GM18499 (cell line): ENCODE measurements around the gene GJC3.
"Not testable (repeated sequence)": the region's sequence is repeated elsewhere in the genome, so short reads cannot be mapped to it uniquely, and the experiment has no call there.

Experiments
- ATAC-seq: cut with Tn5 transposase; IDR thresholded peaks from one replicate; pipeline ENCODE4 v1.9.1; 2021; ENCODE audit warnings: moderate number of reproducible peaks; ENCODE audit not compliant: insufficient read depth, unreplicated experiment

The GJC3 gene, protein sequence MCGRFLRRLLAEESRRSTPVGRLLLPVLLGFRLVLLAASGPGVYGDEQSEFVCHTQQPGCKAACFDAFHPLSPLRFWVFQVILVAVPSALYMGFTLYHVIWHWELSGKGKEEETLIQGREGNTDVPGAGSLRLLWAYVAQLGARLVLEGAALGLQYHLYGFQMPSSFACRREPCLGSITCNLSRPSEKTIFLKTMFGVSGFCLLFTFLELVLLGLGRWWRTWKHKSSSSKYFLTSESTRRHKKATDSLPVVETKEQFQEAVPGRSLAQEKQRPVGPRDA

GRCh38 chr7:99928994-99929729 is at the start of gene GJC3:
Gene GJC3, minus strand, starts transcription at chr7:99929620. Its CDS starts 0 bp downstream, at chr7:99929620.
- no peak for ATAC-seq

DNA sequence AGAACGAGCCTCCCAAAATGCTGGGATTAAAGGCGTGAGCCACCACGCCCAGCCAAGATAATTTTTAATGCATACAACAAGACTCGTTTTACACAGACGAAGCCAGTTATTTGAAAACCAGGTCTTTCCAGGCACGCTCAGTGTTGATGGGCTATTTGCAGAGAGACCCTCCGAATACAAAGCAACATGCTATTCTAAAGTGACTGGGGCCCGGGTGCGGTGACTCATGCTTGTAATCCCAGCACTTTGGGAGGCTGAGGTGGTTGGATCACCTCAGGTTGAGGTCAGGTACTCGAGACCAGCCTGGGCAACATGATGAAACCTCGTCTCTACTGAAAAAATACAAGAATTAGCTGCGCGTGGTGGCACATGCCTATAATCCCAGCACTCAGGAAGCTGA is 47.2 kb upstream of the GJC3 start:
- ATAC-seq = no peak

- no peak for ATAC-seq
Observed at GRCh38 chr7:99975782-99976521, 46.5 kb upstream of the GJC3 start, which contains the start of gene AZGP1. Gene AZGP1, minus strand, starts transcription at chr7:99976031. Its CDS starts 11 bp downstream, at chr7:99976020.

DNA sequence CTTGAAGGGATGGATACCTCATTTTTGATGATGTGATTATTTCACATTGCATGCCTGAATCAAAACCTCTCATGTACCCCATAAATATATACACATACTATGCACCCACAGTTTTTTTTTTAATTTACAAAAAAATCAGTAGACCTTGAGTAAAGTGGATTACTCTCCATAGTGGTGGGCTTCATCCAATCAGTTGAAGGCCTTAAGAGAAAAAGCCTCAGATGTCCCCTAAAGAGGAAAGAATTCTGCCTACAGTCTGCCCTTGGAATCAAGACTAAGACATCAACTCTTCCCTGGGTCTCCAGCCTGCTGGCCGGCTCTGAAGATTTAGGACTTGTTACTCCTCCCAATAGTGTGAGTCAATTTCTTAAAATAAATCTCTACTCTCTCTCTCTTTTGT is 45.3 kb upstream of the GJC3 start:
- ATAC-seq = no peak

GRCh38 chr7:99973817-99974216 is 44.4 kb upstream of the GJC3 start:
- ATAC-seq = not testable (repeated sequence)

DNA sequence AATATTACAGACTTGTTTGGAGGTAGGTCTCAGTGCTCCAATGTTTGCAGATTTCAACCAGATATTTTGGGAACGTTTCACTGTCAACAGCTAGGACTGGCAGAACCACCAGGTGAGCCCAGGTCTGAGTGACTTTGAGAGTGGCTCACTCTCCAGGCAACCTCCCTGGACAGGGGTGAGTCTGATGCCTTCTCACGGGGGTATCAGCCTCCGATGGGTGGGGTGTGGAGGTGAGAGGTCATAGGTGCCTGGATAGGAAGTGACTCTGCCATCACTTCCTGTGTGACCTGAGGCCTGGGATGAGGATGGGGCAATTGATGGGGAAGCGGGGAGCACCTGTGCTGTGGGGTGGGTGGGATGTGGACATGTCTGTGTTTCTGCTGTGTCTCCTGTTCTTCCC is 41.8 kb upstream of the GJC3 start:
- ATAC-seq = no peak

GRCh38 chr7:99969813-99970212 is 40.4 kb upstream of the GJC3 start:
- ATAC-seq = not testable (repeated sequence)

DNA sequence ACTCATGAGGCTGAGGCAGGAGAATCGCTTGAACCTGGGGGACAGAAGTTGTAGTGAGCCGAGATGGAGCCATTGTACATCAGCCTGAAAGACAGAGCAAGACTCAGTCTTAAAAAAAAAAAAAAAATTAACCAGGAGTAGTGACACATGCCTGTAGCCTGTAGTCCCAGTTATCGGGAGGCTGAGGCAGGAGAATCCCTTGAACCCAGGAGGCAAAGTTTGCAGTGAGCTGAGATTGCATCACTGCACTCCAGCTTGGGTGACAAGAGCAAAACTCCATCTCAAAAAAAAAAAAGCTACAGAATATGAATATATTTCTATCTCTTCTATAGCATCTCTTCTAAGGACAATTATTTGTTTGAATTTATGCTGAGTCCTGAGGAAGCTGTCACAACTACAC is 39.9 kb upstream of the GJC3 start:
- no peak for ATAC-seq

DNA sequence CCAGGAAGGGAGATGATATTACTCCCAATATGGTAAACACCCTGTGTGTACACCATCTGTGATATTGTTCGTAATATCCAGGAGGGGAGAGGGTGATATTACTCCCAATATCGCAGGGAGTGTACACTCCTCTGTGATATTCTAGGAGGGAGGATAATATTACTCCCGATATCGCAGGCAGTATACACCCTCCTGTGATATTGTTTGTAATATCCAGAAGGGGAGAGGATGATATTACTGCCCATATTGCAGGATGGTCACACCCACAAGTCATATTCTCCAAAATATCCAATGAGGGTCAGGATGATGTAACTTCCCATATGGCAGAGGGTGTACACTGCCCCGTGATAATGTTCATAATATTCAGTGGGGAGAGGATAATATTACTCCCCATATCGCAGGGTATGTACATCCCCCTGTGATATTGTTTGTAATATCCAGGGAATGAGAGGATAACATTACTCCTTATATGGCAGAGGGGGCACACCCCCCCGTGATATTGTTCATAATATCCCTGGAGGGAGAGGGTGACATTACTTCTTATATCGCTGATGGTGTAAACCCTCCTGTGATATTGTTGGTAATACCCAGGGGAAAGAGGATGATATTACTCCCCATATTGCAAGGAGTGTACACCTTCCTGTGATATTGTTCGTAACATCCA is 29.3 kb upstream of the GJC3 start:
- no peak for ATAC-seq

- ATAC-seq = no peak
Observed at GRCh38 chr7:99955247-99955646, 25.8 kb upstream of the GJC3 start.

DNA sequence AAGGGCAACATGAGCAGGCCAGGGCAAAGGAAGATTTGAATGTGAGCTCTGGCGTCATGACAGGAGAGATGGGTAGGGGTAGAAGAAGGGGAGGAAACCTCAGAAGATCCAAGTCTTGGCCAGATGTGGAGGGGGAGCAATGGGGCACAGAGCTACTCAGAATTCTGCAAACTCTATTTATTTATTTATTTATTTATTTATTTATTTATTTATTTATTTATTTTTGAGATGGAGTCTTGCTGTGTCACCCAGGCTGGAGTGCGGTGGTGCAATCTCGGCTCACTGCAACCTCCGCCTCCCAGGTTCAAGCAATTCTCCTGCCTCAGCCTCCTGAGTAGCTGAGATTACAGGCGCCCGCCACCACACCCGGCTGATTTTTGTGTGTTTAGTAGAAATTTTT is 25.2 kb upstream of the GJC3 start:
- ATAC-seq = not testable (repeated sequence)

DNA sequence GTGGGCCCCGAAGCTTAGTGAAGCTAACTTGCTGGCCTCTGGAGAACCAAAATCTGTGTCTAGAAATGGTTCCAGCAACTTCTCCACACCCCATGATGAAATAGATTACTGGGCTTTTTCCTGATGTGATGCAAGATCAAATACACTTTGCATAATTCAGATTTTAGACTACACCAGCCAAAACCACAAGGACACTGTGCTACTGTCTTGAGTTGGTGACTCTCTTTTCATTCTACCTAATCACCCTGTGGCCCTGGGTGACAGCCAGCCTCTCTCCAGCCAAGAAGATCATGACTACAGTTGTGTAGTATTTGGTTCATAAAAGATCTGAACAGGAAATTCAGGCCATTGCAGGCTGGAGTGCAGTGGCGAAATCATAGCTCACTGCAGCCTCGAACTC is 24.2 kb upstream of the GJC3 start:
- ATAC-seq = no peak

DNA sequence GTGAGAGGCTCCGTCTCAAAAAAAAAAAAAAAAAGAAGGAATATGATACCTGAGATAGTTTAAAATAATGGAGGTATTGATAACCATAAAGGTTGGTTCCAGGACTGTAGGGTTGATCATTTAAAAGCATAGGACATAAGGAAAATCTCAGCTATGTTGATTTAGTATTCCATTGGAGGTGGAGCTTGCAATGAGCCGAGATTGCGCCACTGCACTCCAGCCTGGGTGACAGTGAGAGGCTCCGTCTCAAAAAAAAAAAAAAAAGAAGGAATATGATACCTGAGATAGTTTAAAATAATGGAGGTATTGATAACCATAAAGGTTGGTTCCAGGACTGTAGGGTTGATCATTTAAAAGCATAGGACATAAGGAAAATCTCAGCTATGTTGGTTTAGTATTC is 23.2 kb upstream of the GJC3 start:
- not testable (repeated sequence) for ATAC-seq

GRCh38 chr7:99950819-99951218 is 21.4 kb upstream of the GJC3 start:
- not testable (repeated sequence) for ATAC-seq

DNA sequence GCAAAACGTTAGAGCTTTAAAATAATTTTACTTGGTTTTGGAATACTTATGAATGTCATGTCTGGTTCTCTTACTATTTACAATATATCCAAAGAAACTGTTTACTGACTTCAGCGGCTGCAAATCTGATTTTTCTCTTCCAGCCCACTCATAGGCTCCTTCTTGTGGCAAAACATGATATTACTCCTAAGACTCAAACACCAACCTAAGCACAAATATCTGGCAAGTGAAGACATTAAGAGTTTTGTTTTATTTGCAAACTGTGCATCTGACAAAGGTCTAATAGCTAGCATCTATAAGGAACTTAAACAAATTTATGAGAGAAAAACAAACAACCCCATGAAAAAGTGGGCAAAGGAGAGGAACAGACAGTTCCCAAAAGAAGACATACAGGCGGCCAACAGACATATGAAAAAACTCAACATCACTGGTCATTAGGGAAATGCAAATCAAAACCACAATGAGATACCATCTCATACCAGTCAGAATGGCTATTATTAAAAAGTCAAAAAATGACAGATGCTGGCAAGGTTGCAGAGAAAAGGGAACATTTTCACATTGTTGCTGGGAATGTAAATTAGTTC is 20.3 kb upstream of the GJC3 start:
- ATAC-seq = no peak

DNA sequence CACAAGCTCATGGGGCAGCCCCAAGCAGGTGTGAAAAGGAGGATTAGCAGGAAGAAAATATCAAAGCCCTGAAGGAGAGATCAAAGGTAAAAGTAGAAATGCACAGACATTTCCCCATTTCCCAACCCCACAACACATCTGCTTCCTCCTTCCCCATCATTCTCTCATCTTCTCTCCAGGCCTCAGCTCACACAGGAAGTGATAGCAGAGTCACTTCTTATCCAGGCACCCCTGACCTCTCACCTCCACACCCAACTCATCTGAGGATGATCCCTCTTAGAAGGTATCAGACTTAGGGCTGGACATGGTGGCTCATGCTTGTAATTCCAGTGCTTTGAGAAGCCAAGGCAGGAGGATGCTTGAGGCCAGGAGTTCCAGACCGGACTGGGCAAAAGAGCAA is 18.2 kb upstream of the GJC3 start:
- no peak for ATAC-seq

DNA sequence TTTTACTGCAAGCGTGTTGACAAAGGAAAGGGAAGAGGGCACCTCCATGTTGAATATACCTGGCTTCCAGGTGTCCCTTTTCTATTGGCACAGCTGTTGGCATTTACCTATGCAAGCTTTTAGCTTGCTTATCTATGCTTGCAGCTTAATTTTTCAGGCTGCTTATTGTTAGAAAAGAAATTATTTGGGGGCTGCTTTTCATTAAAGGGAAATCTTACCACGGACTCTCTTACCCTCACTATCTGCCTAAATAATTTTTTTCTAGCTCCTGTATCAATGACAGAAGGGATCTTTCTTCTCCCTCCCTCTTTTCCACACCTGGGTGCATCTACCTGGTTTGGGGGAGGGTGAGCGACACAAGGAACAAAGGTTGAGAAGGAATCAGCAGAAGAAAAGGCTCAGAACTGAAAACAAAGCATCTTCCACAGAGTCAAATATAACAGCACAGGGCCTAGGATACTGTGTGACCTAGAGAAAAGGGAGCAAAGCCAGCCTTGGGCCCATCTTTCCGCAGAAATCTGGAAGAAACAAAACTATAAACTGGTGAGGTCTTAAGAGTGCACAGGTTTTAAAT is 15.2 kb upstream of the GJC3 start:
- ATAC-seq = no peak

GRCh38 chr7:99943641-99944496 is 14.4 kb upstream of the GJC3 start:
- ATAC-seq = no peak

GRCh38 chr7:99938296-99938695 is 8.9 kb upstream of the GJC3 start:
- no peak for ATAC-seq
